HG03469 (cell line): ENCODE measurements around the gene MED12.

Source experiments
- ATAC-seq: cut with Tn5 transposase; IDR thresholded peaks from one replicate; pipeline ENCODE4 v1.9.1; 2021; ENCODE audit warnings: mild to moderate bottlenecking, moderate library complexity, moderate number of reproducible peaks; ENCODE audit not compliant: unreplicated experiment

The MED12 gene

DNA sequence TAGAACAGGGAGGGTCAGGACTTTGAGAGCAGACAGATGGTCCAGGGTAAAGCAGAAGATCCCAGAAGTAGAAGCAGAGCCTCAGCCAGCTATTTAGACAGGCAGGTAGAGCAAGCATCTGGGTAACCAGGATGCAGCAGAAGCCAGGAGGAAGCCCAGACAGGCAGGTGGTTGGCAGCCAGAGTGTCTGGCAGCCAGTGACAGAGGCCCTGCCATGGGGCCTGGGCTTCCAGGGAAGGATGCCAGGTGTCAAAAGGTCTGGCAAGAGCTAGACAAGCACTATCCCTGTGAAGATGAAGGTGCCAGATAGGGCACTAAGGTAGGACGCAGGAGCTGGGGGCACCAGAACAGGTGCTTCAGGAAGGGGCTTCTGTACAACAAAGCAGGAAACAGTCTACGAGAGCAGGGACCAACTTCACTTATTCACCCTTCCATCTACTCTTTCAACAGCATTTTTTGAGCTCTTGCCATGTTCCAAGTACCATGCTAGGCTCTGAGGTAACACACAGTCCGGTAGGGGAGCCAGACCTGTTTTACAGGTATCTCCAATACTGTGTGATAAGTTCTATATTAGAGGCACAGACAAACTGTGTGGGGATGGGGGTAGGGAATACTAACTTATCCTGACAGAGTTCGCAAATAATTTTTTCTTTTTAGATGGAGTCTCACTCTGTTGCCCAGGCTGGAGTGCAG, 66.6 kb downstream of the MED12 start:
- ATAC-seq = no peak

DNA sequence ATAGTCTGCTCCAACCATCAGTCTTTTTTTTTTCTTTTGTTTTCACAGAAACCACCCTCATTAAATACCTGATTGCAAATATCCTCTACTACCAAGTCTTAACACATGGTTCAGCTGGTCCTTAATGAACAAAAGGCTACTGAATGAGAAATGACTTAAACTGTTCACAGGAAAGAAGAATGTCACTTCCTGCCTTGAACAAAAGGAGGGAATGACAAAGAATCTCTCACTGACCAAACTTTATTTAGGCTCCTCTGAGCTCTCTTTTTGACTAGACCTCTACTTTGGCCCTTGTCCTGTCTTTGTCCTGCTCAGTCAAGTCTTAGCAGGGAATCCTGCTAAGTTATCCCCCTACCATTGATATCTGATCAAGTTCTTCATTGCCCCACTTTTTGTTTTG, 72.9 kb downstream of the MED12 start:
- no peak for ATAC-seq
